Activated CD8-positive, alpha-beta T cell treated with anti-CD3 and anti-CD28 coated beads, Interleukin-2, amount 10 ng/mL, durations not matched to agents 7 days and 5 days (primary cell): ENCODE results near the gene STK40. TPM values are rescaled to one million over a fixed set of nuclear protein-coding genes. Genes with fewer than 3 reads are reported as not detected.

Experiments
- ATAC-seq: fragments of 150-1000 bp; cut with Tn5 transposase; one replicate; pipeline ENCODE4 v1.10.0; 2021; ENCODE audit warnings: moderate library complexity
- CTCF ChIA-PET: fragments of 350-600 bp; sonication (Branson Sonifier 250); formaldehyde crosslinking; loops from one replicate; lab custom pipeline; 2021; ENCODE audit warnings: antibody characterized with exemption; lab: Charles Lee
- POLR2A ChIA-PET: fragments of 350-600 bp; sonication (Branson Sonifier 250); formaldehyde crosslinking; loops from one replicate; lab custom pipeline; 2021; ENCODE audit warnings: antibody characterized with exemption; lab: Charles Lee
- DNase-seq: peaks from one replicate; pipeline ENCODE4 v3.0.0-alpha.2; 2020
- H3K27ac Mint-ChIP-seq: one replicate; pipeline ENCODE4 v1.8.0; 2021; ENCODE audit warnings: mild to moderate bottlenecking, mixed read lengths
- H3K27me3 Mint-ChIP-seq: one replicate; pipeline ENCODE4 v1.8.0; 2021; ENCODE audit warnings: low read depth, mixed read lengths
- H3K36me3 Mint-ChIP-seq: one replicate; pipeline ENCODE4 v1.8.0; 2021; ENCODE audit warnings: low read depth, mixed read lengths
- H3K4me1 Mint-ChIP-seq: one replicate; pipeline ENCODE4 v1.8.0; 2021; ENCODE audit warnings: low read depth, mixed read lengths
- H3K4me3 Mint-ChIP-seq: one replicate; pipeline ENCODE4 v1.8.0; 2021; ENCODE audit warnings: mild to moderate bottlenecking, mixed read lengths
- H3K9me3 Mint-ChIP-seq: one replicate; pipeline ENCODE4 v1.8.0; 2022; ENCODE audit warnings: mixed read lengths; ENCODE audit not compliant: insufficient read depth
- total RNA-seq, 2 experiments: library from RNA; stranded (reverse); gene quantifications; one replicate each; pipeline ENCODE4 v1.2.3, GENCODE V29; 2021

The STK40 gene
- total RNA-seq, 2 experiments from 2014 or later, result 69.7 to 72.4 TPM

GRCh38 chr1:36377791-36378492 is 7.8 kb downstream of the STK40 start:
- Mint-ChIP-seq H3K4me3 (no peak overlapping the region), H3K27me3 (no peaks in the 10 kb centered on the region), H3K9me3 (no peaks in the 10 kb centered on the region), H3K36me3 (peaks cover 32% of the 10 kb centered on the region), H3K4me1 (peaks cover 68% of the 10 kb centered on the region), H3K27ac (peak overlapping the region; percentile 84)
- ATAC-seq (no peak), DNase-seq (no peak)
- ChIA-PET CTCF (interaction anchor here (1.1 to 2.0 kb wide), 5 partner anchors 9 to 243 kb away, joined by 3 to 23 read pairs (median 4); no protein-coding TSS in a partner anchor), POLR2A (interaction anchor here (1.0 to 2.3 kb wide), 3 partner anchors 9 to 19 kb away, joined by 3 to 10 read pairs (median 3); partner anchors contain the start of gene LSM10)

DNA sequence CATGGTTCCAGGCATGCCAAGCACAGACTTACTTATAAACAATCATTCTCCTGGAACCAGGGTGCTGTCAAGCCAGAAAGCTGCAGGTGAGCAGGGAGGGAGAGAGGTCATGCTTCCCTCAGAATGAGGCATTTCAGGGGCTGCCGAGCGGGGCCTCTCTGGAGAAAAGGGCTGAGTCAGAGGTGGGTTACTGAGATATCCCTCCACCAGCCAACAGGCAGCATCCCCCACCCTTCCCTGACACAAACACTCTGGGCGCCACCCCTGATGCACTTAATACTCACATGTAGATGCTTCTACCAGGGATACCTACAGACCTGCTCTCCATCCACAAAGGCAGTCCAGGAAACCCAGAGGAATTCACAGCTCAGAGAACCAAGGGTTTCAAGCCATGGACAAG is 13.1 kb downstream of the STK40 start:
- POLR2A ChIA-PET, result no interaction called here
- peak overlapping the region; percentile 96 for H3K27ac Mint-ChIP-seq
- no peak for DNase-seq
- no peaks in the 10 kb centered on the region for H3K27me3 Mint-ChIP-seq
- H3K36me3 Mint-ChIP-seq, result peaks cover 24% of the 10 kb centered on the region
- H3K4me3 Mint-ChIP-seq, result no peak overlapping the region
- ATAC-seq, result no peak
- CTCF ChIA-PET, result interaction anchor here (0.7 to 1.4 kb wide), 2 partner anchors 40 to 114 kb away, joined by 3 to 4 read pairs; no protein-coding TSS in a partner anchor
- H3K4me1 Mint-ChIP-seq, result peaks cover 66% of the 10 kb centered on the region
- H3K9me3 Mint-ChIP-seq, result no peaks in the 10 kb centered on the region

- H3K27ac Mint-ChIP-seq, result peak overlapping the region; percentile 50
These were observed 16.5 kb downstream of the STK40 start for GRCh38 chr1:36369061-36369861.

GRCh38 chr1:36367798-36368197 is 17.9 kb downstream of the STK40 start:
- no peak for ATAC-seq
- H3K27me3 Mint-ChIP-seq, result no peaks in the 10 kb centered on the region
- peaks cover 59% of the 10 kb centered on the region for H3K4me1 Mint-ChIP-seq
- no peak overlapping the region for H3K4me3 Mint-ChIP-seq
- CTCF ChIA-PET, result interaction anchor here (0.9 to 6.8 kb wide), 24 partner anchors 7 to 218 kb away, joined by 3 to 82 read pairs (median 6); partner anchors contain the start of genes EVA1B, LSM10, OSCP1 and STK40
- POLR2A ChIA-PET, result interaction anchor here (0.5 to 2.8 kb wide), 7 partner anchors 9 to 143 kb away, joined by 3 to 16 read pairs (median 4); partner anchors contain the start of gene THRAP3
- H3K36me3 Mint-ChIP-seq, result peaks cover 26% of the 10 kb centered on the region
- DNase-seq, result no peak
- H3K27ac Mint-ChIP-seq, result peak overlapping the region; percentile 74
- H3K9me3 Mint-ChIP-seq, result no peaks in the 10 kb centered on the region

More at GRCh38 chr1:36369061-36369861, 16.5 kb downstream of the STK40 start:
- ChIA-PET POLR2A (interaction anchor here (0.7 to 1.9 kb wide), 3 partner anchors 10 to 45 kb away, joined by 3 to 8 read pairs (median 3); no protein-coding TSS in a partner anchor), CTCF (interaction anchor here (0.6 to 6.8 kb wide), 28 partner anchors 9 to 226 kb away, joined by 3 to 82 read pairs (median 5); partner anchors contain the start of genes EVA1B, LSM10, OSCP1 and SH3D21)
- DNase-seq (peak; percentile 91), ATAC-seq (peak; percentile 52)
- peaks cover 22% of the 10 kb centered on the region for H3K36me3 Mint-ChIP-seq
- peaks cover 73% of the 10 kb centered on the region for H3K4me1 Mint-ChIP-seq
- H3K9me3 Mint-ChIP-seq, result no peaks in the 10 kb centered on the region
- no peaks in the 10 kb centered on the region for H3K27me3 Mint-ChIP-seq
- no peak overlapping the region for H3K4me3 Mint-ChIP-seq

GRCh38 chr1:36367066-36367465 is 18.7 kb downstream of the STK40 start:
- DNase-seq (peak; percentile 41), ATAC-seq (no peak)
- no peaks in the 10 kb centered on the region for H3K9me3 Mint-ChIP-seq
- peak overlapping the region; percentile 85 for H3K27ac Mint-ChIP-seq
- POLR2A ChIA-PET, result interaction anchor here (0.7 to 2.8 kb wide), 9 partner anchors 11 to 217 kb away, joined by 3 to 16 read pairs (median 4); partner anchors contain the start of genes MRPS15, THRAP3 and TRAPPC3
- peak overlapping the region; percentile 12 for H3K4me3 Mint-ChIP-seq
- CTCF ChIA-PET, result interaction anchor here (0.9 to 6.8 kb wide), 19 partner anchors 11 to 217 kb away, joined by 3 to 82 read pairs (median 7); partner anchors contain the start of genes EVA1B, LSM10, STK40 and TRAPPC3
- H3K4me1 Mint-ChIP-seq, result peaks cover 54% of the 10 kb centered on the region
- peaks cover 24% of the 10 kb centered on the region for H3K36me3 Mint-ChIP-seq
- no peaks in the 10 kb centered on the region for H3K27me3 Mint-ChIP-seq

- H3K4me3 Mint-ChIP-seq, result no peak overlapping the region
- H3K9me3 Mint-ChIP-seq, result no peaks in the 10 kb centered on the region
- no peaks in the 10 kb centered on the region for H3K27me3 Mint-ChIP-seq
- ATAC-seq (peak; percentile 88), DNase-seq (peak; percentile 86)
- ChIA-PET CTCF (interaction anchor here (0.6 to 6.8 kb wide), 14 partner anchors 13 to 217 kb away, joined by 3 to 82 read pairs (median 8); partner anchors contain the start of genes EVA1B, LSM10, STK40 and TRAPPC3), POLR2A (interaction anchor here (0.6 to 2.8 kb wide), 12 partner anchors 9 to 217 kb away, joined by 3 to 16 read pairs (median 3); partner anchors contain the start of genes LSM10, MRPS15 and TRAPPC3)
- H3K27ac Mint-ChIP-seq, result peak overlapping the region; percentile 85
- peaks cover 32% of the 10 kb centered on the region for H3K36me3 Mint-ChIP-seq
- H3K4me1 Mint-ChIP-seq, result peaks cover 51% of the 10 kb centered on the region
These were observed 19.5 kb downstream of the STK40 start for GRCh38 chr1:36366091-36366661.

DNA sequence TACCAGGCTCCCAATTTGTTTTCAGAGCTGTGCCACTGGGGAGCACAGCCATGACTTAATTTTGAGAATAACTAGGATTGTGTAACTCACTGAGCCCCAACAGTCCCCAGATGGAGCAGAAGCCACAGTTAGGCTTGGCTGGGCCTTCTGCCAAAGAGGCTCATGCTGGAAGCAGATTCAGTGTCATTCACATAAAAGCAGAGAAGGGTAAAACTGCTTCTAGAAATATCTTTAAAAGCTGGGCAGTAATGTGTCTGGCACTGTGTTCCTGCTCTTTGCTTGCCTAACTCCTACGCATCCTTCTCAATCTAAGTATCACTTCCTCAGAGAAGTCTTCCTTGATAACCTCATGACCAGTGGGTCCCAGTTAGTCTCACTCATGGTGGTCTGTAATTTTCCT is 20.3 kb downstream of the STK40 start:
- ChIA-PET CTCF (interaction anchor here (1.6 to 6.8 kb wide), 3 partner anchors 12 to 178 kb away, joined by 5 to 82 read pairs (median 5); no protein-coding TSS in a partner anchor), POLR2A (interaction anchor here (1.4 to 2.8 kb wide), 2 partner anchors 14 to 42 kb away, joined by 3 to 16 read pairs; no protein-coding TSS in a partner anchor)
- Mint-ChIP-seq H3K4me3 (no peak overlapping the region), H3K9me3 (no peaks in the 10 kb centered on the region), H3K27ac (peak overlapping the region; percentile 85), H3K4me1 (peaks cover 51% of the 10 kb centered on the region), H3K27me3 (no peaks in the 10 kb centered on the region), H3K36me3 (peaks cover 34% of the 10 kb centered on the region)
- no peak for DNase-seq
- no peak for ATAC-seq

GRCh38 chr1:36359911-36360550 is 25.7 kb downstream of the STK40 start:
- DNase-seq (no peak), ATAC-seq (no peak)
- H3K4me1 Mint-ChIP-seq, result peaks cover 6% of the 10 kb centered on the region
- ChIA-PET CTCF (interaction anchor here (1.6 to 2.4 kb wide), 2 partner anchors 9 to 17 kb away, joined by 13 to 21 read pairs; no protein-coding TSS in a partner anchor), POLR2A (interaction anchor here (1.2 kb wide), 1 partner anchor 9 kb away, joined by 3 read pairs; no protein-coding TSS in a partner anchor)
- H3K4me3 Mint-ChIP-seq, result no peak overlapping the region
- H3K27ac Mint-ChIP-seq, result peak overlapping the region; percentile 59
- H3K9me3 Mint-ChIP-seq, result no peaks in the 10 kb centered on the region
- peaks cover 58% of the 10 kb centered on the region for H3K36me3 Mint-ChIP-seq
- no peaks in the 10 kb centered on the region for H3K27me3 Mint-ChIP-seq

- DNase-seq (no peak), ATAC-seq (no peak)
- no peak overlapping the region for H3K4me3 Mint-ChIP-seq
- H3K9me3 Mint-ChIP-seq, result no peaks in the 10 kb centered on the region
- CTCF ChIA-PET, result interaction anchor here (2.4 kb wide), 1 partner anchor 10 kb away, joined by 21 read pairs; no protein-coding TSS in a partner anchor
- no peaks in the 10 kb centered on the region for H3K27me3 Mint-ChIP-seq
- POLR2A ChIA-PET, result interaction anchor here (0.9 to 1.2 kb wide), 2 partner anchors 9 to 10 kb away, joined by 3 read pairs; no protein-coding TSS in a partner anchor
- H3K4me1 Mint-ChIP-seq, result peaks cover 6% of the 10 kb centered on the region
- peak overlapping the region; percentile 59 for H3K27ac Mint-ChIP-seq
- H3K36me3 Mint-ChIP-seq, result peaks cover 64% of the 10 kb centered on the region
These were observed 26.3 kb downstream of the STK40 start for GRCh38 chr1:36359383-36359782.

DNA sequence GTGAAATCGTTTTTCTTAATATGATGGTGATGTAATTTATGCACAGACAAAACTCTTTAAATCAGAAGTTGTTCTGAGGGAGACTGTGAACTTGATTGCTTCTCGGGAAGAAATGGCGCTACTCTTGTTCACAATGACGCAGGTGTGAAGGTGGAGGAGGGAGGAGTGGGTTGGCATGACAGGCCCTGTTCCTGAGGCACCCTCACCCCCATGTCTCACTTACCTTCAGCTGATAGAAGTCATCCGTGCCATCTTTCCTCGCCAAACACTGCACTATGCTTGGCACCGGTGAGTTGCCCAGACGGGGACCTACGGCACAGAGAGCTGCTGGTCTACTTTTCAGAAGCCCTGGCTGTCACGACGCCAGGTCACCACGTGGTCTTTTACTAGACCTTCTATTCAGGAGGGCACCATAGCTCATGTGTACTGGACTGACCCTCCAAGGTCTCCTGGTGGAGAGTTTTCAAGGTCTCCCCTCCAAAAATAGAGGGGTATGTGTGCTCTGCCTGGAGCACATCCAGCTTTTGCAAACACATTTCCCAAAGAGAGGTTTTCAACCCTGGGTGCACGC is 27.1 kb downstream of the STK40 start:
- Mint-ChIP-seq H3K9me3 (no peaks in the 10 kb centered on the region), H3K27me3 (no peaks in the 10 kb centered on the region), H3K27ac (no peak overlapping the region), H3K36me3 (peaks cover 69% of the 10 kb centered on the region), H3K4me1 (peaks cover 6% of the 10 kb centered on the region), H3K4me3 (no peak overlapping the region)
- no peak for ATAC-seq
- ChIA-PET CTCF (no interaction called here), POLR2A (interaction anchor here (0.9 kb wide), 1 partner anchor 9 kb away, joined by 3 read pairs; no protein-coding TSS in a partner anchor)
- DNase-seq, result no peak
